Measurements from ENCODE around the gene IDH3B. TPM values are rescaled to one million over a fixed set of nuclear protein-coding genes. Genes with fewer than 3 reads are reported as not detected.

The IDH3B gene
- total RNA-seq = 91.4 and 93.8 TPM in 2 replicates
- polyA plus RNA-seq = 91.1 and 128 TPM in 2 replicates

DNA sequence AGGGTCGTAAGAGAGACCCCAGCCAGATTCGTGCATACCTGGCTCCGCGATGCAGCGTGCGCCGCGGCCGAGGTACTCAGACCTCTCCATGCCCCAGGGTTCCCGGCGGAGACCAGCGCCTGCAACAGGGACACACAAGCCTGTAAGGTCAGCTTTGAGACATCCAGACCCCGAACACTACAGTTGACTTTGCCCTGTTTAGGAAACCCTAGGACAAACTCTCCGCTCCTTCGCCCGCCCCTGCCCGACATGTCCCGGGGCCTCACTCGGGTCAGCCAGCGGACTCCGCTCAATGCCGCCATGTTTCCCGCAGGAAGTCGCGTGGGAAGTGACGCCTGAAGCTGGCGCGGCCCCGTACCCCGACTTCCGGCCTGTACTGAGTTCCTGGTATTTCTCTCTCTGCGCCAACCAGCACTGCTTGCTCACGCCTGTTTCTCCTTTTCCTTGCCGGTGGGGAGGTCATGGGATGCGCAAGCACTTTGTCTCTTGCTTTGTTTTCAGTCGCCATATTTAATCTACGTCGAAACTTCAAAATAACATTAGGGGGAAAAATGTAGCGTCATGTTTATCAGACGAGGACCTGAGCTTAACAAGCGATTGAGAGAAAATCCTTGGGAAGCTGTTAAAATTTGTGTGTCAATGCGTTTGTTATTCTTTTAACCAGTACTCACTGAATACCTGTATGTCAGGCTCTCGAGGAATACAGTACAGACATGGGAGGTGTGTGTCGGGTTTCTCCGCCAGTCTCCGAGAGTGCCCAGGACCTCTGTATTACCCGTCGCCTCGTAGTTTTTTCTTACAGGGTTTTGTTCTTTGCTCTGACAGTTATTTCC is at the start of gene IDH3B:
Gene IDH3B (minus strand): TSS at position 330 of the 833 bp plus-strand sequence. CDS start 28 bp downstream, at position 302.
- peak within 1 kb of the TSS; percentile 96 for H3K27ac ChIP-seq
- WGBS (ENCODE audit: low lambda C conversion rate, missing lambda C conversion rate) = 14% methylated on average over 46 of the region's 49 CpGs
- no peak for TF ChIP-seq EZH2 (IDR thresholded peaks at IDR 0.05; ENCODE audit: borderline replicate concordance)
- TF ChIP-seq, protein P1, sequence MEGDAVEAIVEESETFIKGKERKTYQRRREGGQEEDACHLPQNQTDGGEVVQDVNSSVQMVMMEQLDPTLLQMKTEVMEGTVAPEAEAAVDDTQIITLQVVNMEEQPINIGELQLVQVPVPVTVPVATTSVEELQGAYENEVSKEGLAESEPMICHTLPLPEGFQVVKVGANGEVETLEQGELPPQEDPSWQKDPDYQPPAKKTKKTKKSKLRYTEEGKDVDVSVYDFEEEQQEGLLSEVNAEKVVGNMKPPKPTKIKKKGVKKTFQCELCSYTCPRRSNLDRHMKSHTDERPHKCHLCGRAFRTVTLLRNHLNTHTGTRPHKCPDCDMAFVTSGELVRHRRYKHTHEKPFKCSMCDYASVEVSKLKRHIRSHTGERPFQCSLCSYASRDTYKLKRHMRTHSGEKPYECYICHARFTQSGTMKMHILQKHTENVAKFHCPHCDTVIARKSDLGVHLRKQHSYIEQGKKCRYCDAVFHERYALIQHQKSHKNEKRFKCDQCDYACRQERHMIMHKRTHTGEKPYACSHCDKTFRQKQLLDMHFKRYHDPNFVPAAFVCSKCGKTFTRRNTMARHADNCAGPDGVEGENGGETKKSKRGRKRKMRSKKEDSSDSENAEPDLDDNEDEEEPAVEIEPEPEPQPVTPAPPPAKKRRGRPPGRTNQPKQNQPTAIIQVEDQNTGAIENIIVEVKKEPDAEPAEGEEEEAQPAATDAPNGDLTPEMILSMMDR (IDR thresholded peaks at IDR 0.05; ENCODE audit: poor library complexity) = no peak
- no peak for TF ChIP-seq EZH2phosphoT487 (IDR thresholded peaks at IDR 0.05; ENCODE audit: low read depth, severe bottlenecking, unreplicated experiment)
- no peaks in the 10 kb centered on the region for H4K20me1 ChIP-seq (ENCODE audit: insufficient read depth, poor library complexity, severe bottlenecking)
- peaks cover 9% of the 10 kb centered on the region for H3K4me1 ChIP-seq (ENCODE audit: insufficient read depth)
- no peaks in the 10 kb centered on the region for H3K36me3 ChIP-seq (replicated peaks; ENCODE audit: insufficient read depth, low read depth)
- peak within 1 kb of the TSS; percentile 64 for H2AFZ ChIP-seq
- no peaks in the 10 kb centered on the region for H3K27me3 ChIP-seq
- H3K79me2 ChIP-seq = peaks cover 21% of the 10 kb centered on the region
- H3K9me2 ChIP-seq (replicated peaks; ENCODE audit: insufficient read depth) = no peaks in the 10 kb centered on the region
- DNase-seq (ENCODE audit: low spot score) = peak; percentile 95
- peak within 1 kb of the TSS; percentile 77 for H3K4me2 ChIP-seq
- H3K9me3 ChIP-seq (ENCODE audit: low read depth) = no peaks in the 10 kb centered on the region
- peak within 1 kb of the TSS; percentile 46 for H3K4me3 ChIP-seq

DNA sequence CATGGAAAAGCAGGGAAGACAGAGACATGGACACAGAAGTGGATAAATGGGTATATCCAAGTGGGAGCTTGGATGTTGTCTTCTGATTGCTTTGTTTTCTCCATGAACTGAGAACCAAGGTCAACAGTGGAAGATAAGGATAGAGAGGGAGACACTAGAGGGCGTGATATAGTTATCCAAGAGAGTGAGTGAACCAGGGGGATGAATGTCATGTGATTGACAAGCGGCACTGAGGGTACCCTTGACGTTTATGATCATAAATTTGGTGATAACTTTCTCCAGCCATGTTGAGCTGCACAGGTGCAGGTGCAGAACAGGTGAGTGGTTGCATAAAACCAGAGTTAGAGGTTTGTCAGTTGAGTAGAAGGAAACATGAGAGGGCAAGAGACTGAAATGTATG is 49.3 kb upstream of the IDH3B start:
- 16% methylated on average over 3 of the region's 3 CpGs for WGBS (ENCODE audit: low lambda C conversion rate, missing lambda C conversion rate)
- Histone ChIP-seq H3K79me2 (no peaks in the 10 kb centered on the region), H3K36me3 (replicated peaks; ENCODE audit: insufficient read depth, low read depth) (no peaks in the 10 kb centered on the region), H3K4me3 (no peak overlapping the region), H2AFZ (no peak overlapping the region), H3K27me3 (no peaks in the 10 kb centered on the region), H3K4me2 (no peak overlapping the region), H3K4me1 (ENCODE audit: insufficient read depth) (no peaks in the 10 kb centered on the region), H3K9me2 (replicated peaks; ENCODE audit: insufficient read depth) (no peaks in the 10 kb centered on the region), H3K9me3 (ENCODE audit: low read depth) (no peaks in the 10 kb centered on the region), H3K27ac (no peak overlapping the region), H4K20me1 (ENCODE audit: insufficient read depth, poor library complexity, severe bottlenecking) (no peaks in the 10 kb centered on the region)
- TF ChIP-seq, protein P1 (IDR thresholded peaks at IDR 0.05; ENCODE audit: poor library complexity) = peak; percentile 16
- no peak for TF ChIP-seq EZH2phosphoT487 (IDR thresholded peaks at IDR 0.05; ENCODE audit: low read depth, severe bottlenecking, unreplicated experiment)
- no peak for DNase-seq (ENCODE audit: low spot score)

DNA sequence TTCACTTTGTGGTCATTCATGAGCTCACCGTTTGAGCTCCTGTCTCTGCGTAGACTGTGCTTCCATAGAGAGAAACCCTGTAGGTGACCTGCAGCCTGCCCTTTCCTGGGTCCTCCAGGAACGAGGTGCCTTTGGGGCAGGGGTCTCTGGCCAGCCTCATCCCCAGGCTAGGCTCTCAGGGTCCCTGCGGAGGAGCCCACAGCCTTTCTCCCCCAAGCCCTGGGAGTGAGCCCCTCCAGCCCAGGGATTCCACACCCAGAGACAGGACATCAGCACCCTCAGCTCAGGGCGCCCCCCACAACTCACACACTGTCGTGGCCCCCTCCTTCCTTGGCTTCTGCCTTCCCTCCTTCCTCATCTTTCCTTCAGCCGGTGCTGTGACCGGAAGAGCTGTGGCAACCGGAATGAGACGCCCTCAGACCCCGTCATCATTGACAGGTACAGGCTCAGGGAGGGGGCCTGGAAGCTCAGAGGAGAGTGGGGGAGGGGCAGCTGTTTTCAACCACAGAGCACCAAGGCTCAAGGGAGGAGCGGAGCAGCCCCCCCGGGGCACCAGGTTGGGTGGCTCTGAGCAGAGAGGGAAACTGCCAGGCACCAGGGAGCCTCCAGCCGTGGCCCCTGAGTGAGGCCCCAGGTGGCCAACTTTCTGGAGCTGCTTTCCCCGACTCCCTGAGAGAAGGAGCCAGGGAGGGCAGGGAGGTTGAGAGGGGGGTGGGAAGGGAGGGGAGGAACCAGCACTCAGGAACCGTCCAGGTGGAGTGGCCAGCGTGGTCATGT is 45.4 kb upstream of the IDH3B start:
- no peak overlapping the region for H3K4me2 ChIP-seq
- no peaks in the 10 kb centered on the region for H4K20me1 ChIP-seq (ENCODE audit: insufficient read depth, poor library complexity, severe bottlenecking)
- DNase-seq (ENCODE audit: low spot score) = no peak

More for the DNA sequence above, 45.4 kb upstream of the IDH3B start:
- no peaks in the 10 kb centered on the region for H3K9me2 ChIP-seq (replicated peaks; ENCODE audit: insufficient read depth)
- H3K9me3 ChIP-seq (ENCODE audit: low read depth) = no peaks in the 10 kb centered on the region
- no peaks in the 10 kb centered on the region for H3K27me3 ChIP-seq
- TF ChIP-seq EZH2phosphoT487 (IDR thresholded peaks at IDR 0.05; ENCODE audit: low read depth, severe bottlenecking, unreplicated experiment) (no peak), EZH2 (IDR thresholded peaks at IDR 0.05; ENCODE audit: borderline replicate concordance) (no peak)
- TF ChIP-seq, protein P1 (IDR thresholded peaks at IDR 0.05; ENCODE audit: poor library complexity) = no peak
- H3K4me1 ChIP-seq (ENCODE audit: insufficient read depth) = no peaks in the 10 kb centered on the region
- 70% methylated on average over 16 of the region's 17 CpGs for WGBS (ENCODE audit: low lambda C conversion rate, missing lambda C conversion rate)
- H3K4me3 ChIP-seq = no peak overlapping the region
- H3K27ac ChIP-seq = no peak overlapping the region
- H3K79me2 ChIP-seq = no peaks in the 10 kb centered on the region
- H2AFZ ChIP-seq = no peak overlapping the region
- H3K36me3 ChIP-seq (replicated peaks; ENCODE audit: insufficient read depth, low read depth) = no peaks in the 10 kb centered on the region

All from hepatocyte (in vitro differentiated cells).